Stimulated activated CD8-positive, alpha-beta memory T cell treated with anti-CD3 and anti-CD28 coated beads, Interleukin-15, amount 100 ng/mL, for 4 hours (primary cell): ENCODE data around the gene LYST.
"Not testable (repeated sequence)": the region's sequence is repeated elsewhere in the genome, so short reads cannot be mapped to it uniquely, and the experiment has no call there.

Experiments
- DNase-seq, 2 donors: peaks; one replicate each; pipeline ENCODE4 v3.0.0-alpha.2; 2020; ENCODE audit warnings: low read depth in 2 of 2

The LYST gene

GRCh38 chr1:235820061-235820460, 46.6 kb downstream of the LYST start:
- no peak for DNase-seq

GRCh38 chr1:235818632-235819136, 48.0 kb downstream of the LYST start:
- no peak for DNase-seq

- no peak for DNase-seq
Measured at GRCh38 chr1:235817101-235817728, 49.5 kb downstream of the LYST start.

DNA sequence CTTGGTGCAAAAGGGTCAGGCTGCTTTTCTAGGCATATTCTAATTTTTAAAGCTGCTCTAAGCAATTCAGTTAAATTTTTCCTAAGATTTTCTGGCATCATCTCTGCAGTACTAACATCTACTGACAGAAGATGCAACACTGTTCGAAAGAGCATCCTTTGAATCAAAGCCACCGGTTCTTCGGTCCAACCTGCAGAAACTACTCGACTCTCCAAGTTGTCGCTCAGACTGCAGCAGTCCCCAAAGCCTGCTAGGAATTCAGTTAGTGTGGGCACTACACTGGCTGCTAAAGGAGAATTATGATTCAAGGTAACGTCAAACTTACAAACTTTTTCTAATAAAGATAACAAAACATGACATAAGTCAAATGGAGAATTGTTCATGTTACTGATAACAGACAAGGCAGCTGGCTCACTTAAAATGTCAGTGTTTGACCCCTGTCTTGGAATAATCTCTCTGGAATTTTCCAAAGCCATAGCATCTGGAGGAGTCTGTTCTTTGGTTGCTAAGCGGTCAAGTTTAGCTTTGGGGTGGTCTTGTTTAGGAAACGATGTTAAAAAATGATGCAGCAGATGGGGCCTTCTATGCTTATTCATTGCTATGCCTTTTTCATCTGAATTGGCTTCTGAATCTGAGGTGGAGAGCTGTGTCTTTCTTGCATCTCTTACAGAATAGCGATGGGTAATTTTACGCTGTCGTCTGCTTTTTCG, 56.9 kb downstream of the LYST start:
- no peak for DNase-seq

DNA sequence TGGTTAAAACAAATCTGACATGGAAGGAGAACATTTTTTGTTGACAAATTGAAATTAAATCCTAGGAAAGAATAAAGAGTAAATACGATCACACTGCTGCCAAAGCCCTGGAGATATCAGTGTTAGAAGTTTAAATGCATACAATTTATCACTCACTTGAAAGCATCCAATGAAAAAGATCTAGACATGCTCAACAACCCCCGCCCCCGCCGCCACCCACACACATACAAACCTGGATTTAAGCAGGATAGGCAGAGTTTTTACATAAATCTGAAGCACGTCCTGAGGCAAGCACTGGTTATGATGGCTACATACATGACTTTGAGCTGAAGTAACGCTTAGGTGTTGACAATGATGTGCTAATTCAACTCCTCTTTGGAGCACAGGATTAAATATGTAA, 58.5 kb downstream of the LYST start:
- DNase-seq = no peak

- DNase-seq = no peak
Measured at GRCh38 chr1:235806123-235806522, 60.6 kb downstream of the LYST start.

- no peak for DNase-seq
Measured at GRCh38 chr1:235802573-235803346, 63.9 kb downstream of the LYST start.

DNA sequence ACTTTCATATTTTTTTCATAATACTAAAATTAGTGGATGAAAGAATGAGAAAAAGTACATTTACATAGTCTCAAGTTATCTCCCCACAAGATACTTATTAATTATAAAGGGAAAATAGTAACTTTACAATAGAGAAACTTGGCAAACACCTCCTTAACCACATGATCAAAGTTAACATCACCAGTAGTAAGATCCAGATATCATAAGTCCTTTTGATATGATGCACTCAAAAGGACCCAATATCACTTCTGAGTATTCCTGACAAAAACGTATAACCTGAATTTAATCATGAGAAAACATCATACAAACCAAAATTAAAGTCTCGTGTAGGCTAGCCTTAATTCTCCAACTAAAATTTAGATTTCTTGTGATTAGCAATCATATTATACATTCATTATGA, 67.4 kb downstream of the LYST start:
- no peak for DNase-seq

DNA sequence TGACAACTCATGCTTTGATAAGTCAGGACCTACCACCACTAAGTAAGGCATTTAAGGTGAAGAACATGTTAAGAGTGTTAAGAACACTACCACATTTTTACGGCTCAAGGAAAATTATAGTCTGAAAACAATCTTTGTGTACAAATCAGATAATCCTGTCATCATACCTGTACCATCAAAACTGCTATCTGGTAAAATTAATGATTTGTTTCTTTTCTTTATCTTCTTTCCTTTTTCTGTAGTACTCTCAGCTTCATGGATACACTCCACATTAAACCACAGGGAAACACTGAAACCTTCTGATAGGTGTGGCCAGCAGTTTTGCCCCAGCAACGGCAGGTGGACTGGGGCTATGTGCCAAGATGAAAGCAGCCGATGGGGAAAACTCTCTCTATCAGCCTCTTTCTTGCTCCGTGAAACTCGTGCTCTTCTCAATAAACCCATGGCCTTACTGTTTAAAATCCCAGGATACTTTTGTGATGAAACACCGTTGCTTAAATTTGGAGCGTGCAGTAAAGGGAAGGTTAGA, 75.1 kb downstream of the LYST start:
- no peak for DNase-seq

- no peak for DNase-seq
Measured at GRCh38 chr1:235790123-235790522, 76.6 kb downstream of the LYST start.

DNA sequence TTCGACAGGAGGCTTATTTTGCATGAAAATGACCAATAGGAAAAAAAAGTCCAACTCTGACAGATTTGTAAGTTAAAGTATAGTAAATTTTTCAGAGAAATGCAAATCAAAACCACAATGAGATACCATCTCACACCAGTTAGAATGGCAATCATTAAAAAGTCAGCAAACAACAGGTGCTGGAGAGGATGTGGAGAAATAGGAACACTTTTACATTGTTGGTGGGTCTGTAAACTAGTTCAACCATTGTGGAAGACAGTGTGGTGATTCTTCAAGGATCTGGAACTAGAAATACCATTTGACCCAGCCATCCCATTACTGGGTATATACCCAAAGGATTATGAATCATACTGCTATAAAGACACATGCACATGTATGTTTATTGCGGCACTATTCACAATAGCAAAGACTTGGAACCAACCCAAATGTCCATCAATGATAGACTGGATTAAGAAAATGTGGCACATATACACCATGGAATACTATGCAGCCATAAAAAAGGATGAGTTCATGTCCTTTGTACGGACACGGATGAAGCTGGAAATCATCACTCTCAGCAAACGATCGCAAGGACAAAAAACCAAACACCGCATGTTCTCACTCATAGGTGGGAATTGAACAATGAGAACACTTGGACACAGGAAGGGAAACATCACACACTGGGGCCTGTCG, 80.3 kb downstream of the LYST start:
- not testable (repeated sequence) for DNase-seq

DNA sequence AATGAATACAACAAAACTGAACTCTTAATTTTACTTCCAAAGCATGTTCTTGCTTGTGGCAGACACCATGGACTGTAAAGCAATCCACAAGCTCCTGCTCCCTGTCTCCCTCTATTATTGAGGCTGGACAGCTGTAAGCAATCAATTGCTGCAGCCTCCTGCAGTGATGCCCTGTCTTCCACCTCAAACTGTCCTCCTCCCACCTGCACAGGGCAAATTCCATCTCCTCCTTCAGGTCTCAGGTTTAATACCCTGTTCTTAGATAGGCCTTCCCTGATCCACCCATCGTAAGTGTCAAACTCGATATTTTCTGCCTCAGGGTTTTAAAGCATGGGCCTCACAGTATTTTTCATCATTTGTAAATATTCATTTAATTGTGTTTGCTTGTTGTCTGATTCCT, 81.8 kb downstream of the LYST start:
- DNase-seq = no peak

DNA sequence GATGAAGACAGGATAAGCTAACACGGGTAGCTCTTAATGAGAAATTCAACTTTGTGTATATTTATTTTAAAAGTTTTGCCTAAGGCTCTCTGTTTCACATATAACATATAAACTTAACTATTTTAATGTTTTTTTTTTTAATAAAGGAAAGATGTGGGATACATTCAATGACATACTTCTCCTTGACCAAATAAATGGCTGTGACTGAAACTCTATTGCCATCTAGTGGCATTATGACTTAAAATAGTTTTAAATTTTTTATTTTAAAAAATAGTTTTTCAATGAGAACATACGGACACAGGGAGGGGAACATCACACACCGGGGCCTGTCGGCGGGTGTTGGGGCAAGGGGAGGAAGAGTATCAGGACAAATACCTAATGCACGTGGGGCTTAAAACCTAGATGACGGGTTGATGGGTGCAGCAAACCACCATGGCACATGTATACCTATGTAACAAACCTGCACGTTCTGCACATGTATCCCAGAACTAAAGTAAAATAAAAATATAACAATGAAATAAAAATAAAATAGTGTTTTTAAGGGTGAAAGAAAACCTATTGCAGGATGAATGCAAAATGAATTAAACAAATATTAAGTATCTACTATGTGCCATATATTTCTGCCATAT, 83.4 kb downstream of the LYST start:
- DNase-seq = no peak

DNA sequence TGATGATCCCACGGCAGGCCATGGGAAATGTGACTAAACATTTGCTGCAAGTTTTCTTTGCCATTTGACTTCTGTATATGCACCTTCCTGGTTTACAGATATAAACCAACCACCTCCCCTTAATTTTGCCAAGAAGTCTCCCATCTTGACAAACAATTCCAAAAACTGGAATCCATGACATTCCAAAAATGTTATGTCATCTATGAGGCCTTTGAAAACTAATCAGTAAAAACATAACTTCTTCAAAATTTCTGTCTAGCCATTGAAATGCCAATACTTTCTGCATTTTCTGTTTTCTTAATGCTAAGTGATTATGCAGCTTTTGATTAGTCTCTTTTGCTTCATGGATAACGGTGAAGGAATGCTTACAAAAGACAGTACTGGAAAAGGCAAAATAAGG, 84.1 kb downstream of the LYST start:
- no peak for DNase-seq

GRCh38 chr1:235781807-235782206, 84.9 kb downstream of the LYST start:
- DNase-seq = no peak

DNA sequence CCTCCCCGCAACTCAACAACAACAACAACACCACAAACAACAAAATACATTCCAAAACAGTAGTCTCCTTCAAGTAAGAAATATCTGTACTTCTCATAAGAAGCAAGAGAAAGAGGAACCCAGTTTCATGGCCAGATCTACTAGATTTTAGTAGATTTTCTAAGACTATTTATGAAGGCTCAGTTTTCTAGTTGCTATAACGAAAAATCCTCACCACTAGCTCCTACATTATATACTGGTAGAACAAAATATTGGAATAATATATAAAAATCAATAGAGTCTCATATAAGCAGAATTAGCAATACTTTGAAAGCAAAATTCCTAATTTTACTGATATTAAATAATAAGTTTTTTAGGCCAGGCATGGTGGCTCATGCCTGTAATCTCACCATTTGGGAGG, 86.9 kb downstream of the LYST start:
- DNase-seq = no peak

DNA sequence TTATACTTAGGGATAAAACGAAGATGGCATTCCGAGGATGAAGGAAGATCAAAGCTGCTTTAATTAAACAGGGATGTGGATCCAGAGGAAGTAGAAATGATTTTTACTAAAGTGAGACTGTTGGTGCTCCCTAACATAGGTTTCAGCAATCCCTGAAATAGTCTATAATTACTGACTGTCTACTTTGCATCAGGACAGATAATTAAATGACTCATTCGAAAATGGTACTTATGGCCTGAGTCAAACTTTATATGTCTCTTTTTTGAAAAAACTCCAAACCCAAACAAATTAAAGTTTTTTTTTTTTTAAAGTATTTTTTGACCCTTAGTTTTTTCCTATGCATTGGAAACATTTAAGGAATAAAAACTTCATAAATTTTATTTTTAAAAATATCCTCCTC, 90.3 kb downstream of the LYST start:
- DNase-seq = no peak

GRCh38 chr1:235775246-235775860, 91.4 kb downstream of the LYST start:
- no peak for DNase-seq

- no peak for DNase-seq
Measured at GRCh38 chr1:235767795-235768194, 98.9 kb downstream of the LYST start.

- DNase-seq = no peak
Measured at GRCh38 chr1:235766794-235767285, 99.9 kb downstream of the LYST start.

GRCh38 chr1:235763962-235764361, 102.7 kb downstream of the LYST start:
- DNase-seq = no peak
